Measurements from ENCODE around the gene ENOX1.

Gene ENOX1

GRCh38 chr13:43295825-43296564 lies 490.8 kb downstream of the ENOX1 start:
- peaks cover 42% of the 10 kb centered on the region for H3K4me1 Mint-ChIP-seq
- H3K27me3 Mint-ChIP-seq (ENCODE audit: low read depth) = no peaks in the 10 kb centered on the region
- no peak for TF ChIP-seq CTCF (IDR thresholded peaks at IDR 0.05; ENCODE audit: unreplicated experiment in 3 of 3)
- H3K9me3 Mint-ChIP-seq = no peaks in the 10 kb centered on the region
- H3K36me3 Mint-ChIP-seq (ENCODE audit: low read depth) = no peaks in the 10 kb centered on the region
- H3K4me3 Mint-ChIP-seq = no peak overlapping the region
- peak overlapping the region in 1 of 3 experiments; percentile 22 for H3K27ac Mint-ChIP-seq

GRCh38 chr13:43295321-43295720 lies 491.5 kb downstream of the ENOX1 start:
- TF ChIP-seq CTCF (IDR thresholded peaks at IDR 0.05; ENCODE audit: unreplicated experiment in 3 of 3) = no peak
- peak overlapping the region in 1 of 3 experiments; percentile 22 for H3K27ac Mint-ChIP-seq
- H3K4me1 Mint-ChIP-seq = peaks cover 36% of the 10 kb centered on the region
- H3K27me3 Mint-ChIP-seq (ENCODE audit: low read depth) = no peaks in the 10 kb centered on the region
- H3K4me3 Mint-ChIP-seq = no peak overlapping the region
- no peaks in the 10 kb centered on the region for H3K9me3 Mint-ChIP-seq
- no peaks in the 10 kb centered on the region for H3K36me3 Mint-ChIP-seq (ENCODE audit: low read depth)

GRCh38 chr13:43294412-43294811 lies 492.4 kb downstream of the ENOX1 start:
- TF ChIP-seq CTCF (IDR thresholded peaks at IDR 0.05; ENCODE audit: unreplicated experiment in 3 of 3) = no peak
- no peaks in the 10 kb centered on the region for H3K36me3 Mint-ChIP-seq (ENCODE audit: low read depth)
- no peaks in the 10 kb centered on the region for H3K27me3 Mint-ChIP-seq (ENCODE audit: low read depth)
- H3K4me1 Mint-ChIP-seq = peaks cover 28% of the 10 kb centered on the region
- H3K4me3 Mint-ChIP-seq = no peak overlapping the region
- no peaks in the 10 kb centered on the region for H3K9me3 Mint-ChIP-seq
- peak overlapping the region in 1 of 3 experiments; percentile 24 for H3K27ac Mint-ChIP-seq

GRCh38 chr13:43293986-43294385 lies 492.8 kb downstream of the ENOX1 start:
- Mint-ChIP-seq H3K27me3 (ENCODE audit: low read depth) (no peaks in the 10 kb centered on the region), H3K36me3 (ENCODE audit: low read depth) (no peaks in the 10 kb centered on the region), H3K9me3 (no peaks in the 10 kb centered on the region), H3K4me3 (no peak overlapping the region), H3K4me1 (peaks cover 24% of the 10 kb centered on the region), H3K27ac (no peak overlapping the region)
- TF ChIP-seq CTCF (IDR thresholded peaks at IDR 0.05; ENCODE audit: unreplicated experiment in 3 of 3) = no peak

GRCh38 chr13:43293561-43293960 lies 493.2 kb downstream of the ENOX1 start:
- Mint-ChIP-seq H3K4me1 (peaks cover 19% of the 10 kb centered on the region), H3K27ac (no peak overlapping the region), H3K36me3 (ENCODE audit: low read depth) (no peaks in the 10 kb centered on the region), H3K9me3 (no peaks in the 10 kb centered on the region), H3K27me3 (ENCODE audit: low read depth) (no peaks in the 10 kb centered on the region), H3K4me3 (no peak overlapping the region)
- TF ChIP-seq CTCF (IDR thresholded peaks at IDR 0.05; ENCODE audit: unreplicated experiment in 3 of 3) = no peak

- Mint-ChIP-seq H3K4me1 (peaks cover 14% of the 10 kb centered on the region), H3K27ac (no peak overlapping the region), H3K9me3 (no peaks in the 10 kb centered on the region), H3K36me3 (ENCODE audit: low read depth) (no peaks in the 10 kb centered on the region), H3K4me3 (no peak overlapping the region), H3K27me3 (ENCODE audit: low read depth) (no peaks in the 10 kb centered on the region)
- TF ChIP-seq CTCF (IDR thresholded peaks at IDR 0.05; ENCODE audit: unreplicated experiment in 3 of 3) = no peak
Observed at GRCh38 chr13:43293008-43293407, 493.8 kb downstream of the ENOX1 start.
